Fibroblast of the aortic adventitia (primary cell): ENCODE results near the gene KISS1. TPM values are rescaled to one million over a fixed set of nuclear protein-coding genes. Genes with fewer than 3 reads are reported as not detected.

Experiments used
- DNase-seq: peaks from one replicate; pipeline ENCODE4 v3.0.0-alpha.2; 2010; ENCODE audit warnings: low read depth
- H3K4me3 ChIP-seq: 2 replicates; pipeline ENCODE4 v1.5.1; 2011; ENCODE audit warnings: low read depth, mild to moderate bottlenecking, control low read depth, low read length, moderate library complexity
- total RNA-seq: library from RNA; depleted of rRNA; stranded (reverse); fragments of >200 nt; gene quantifications from 2 replicates; pipeline ENCODE4 v1.2.3, GENCODE V29; 2012; ENCODE audit warnings: low replicate concordance
- TF ChIP-seq, protein P1 (sequence below): IDR thresholded peaks from 2 replicates; pipeline ENCODE4 v1.5.1; 2011; ENCODE audit warnings: mild to moderate bottlenecking, low read length, control low read depth, inconsistent platforms; ENCODE audit not compliant: insufficient read depth

Gene KISS1
- total RNA-seq, 1 donor = not detected

DNA sequence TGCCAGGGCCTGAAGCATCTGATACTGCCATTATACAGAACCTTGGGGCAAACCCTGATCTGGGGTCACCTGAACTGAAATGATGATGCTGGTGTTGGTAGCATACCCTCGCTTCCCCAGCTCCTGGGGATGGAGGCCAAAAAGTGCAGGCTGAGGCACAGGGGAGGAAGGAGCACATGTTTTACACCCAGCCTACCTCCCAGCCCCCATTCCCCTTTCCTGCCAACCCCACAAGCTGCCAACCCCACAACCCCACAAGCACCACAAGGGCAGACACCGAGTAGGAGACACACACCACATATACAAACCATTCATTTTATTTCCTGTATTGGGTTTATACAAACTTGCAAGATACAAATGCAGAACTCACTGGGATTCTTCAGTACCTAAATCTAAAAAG lies 22.3 kb upstream of the KISS1 start:
- TF ChIP-seq, protein P1, sequence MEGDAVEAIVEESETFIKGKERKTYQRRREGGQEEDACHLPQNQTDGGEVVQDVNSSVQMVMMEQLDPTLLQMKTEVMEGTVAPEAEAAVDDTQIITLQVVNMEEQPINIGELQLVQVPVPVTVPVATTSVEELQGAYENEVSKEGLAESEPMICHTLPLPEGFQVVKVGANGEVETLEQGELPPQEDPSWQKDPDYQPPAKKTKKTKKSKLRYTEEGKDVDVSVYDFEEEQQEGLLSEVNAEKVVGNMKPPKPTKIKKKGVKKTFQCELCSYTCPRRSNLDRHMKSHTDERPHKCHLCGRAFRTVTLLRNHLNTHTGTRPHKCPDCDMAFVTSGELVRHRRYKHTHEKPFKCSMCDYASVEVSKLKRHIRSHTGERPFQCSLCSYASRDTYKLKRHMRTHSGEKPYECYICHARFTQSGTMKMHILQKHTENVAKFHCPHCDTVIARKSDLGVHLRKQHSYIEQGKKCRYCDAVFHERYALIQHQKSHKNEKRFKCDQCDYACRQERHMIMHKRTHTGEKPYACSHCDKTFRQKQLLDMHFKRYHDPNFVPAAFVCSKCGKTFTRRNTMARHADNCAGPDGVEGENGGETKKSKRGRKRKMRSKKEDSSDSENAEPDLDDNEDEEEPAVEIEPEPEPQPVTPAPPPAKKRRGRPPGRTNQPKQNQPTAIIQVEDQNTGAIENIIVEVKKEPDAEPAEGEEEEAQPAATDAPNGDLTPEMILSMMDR = no peak
- no peak overlapping the region for H3K4me3 ChIP-seq
- DNase-seq = no peak

- TF ChIP-seq, protein P1 = no peak
- no peak for DNase-seq
- no peak overlapping the region for H3K4me3 ChIP-seq
Observed at GRCh38 chr1:204217648-204218000, 21.3 kb upstream of the KISS1 start.

DNA sequence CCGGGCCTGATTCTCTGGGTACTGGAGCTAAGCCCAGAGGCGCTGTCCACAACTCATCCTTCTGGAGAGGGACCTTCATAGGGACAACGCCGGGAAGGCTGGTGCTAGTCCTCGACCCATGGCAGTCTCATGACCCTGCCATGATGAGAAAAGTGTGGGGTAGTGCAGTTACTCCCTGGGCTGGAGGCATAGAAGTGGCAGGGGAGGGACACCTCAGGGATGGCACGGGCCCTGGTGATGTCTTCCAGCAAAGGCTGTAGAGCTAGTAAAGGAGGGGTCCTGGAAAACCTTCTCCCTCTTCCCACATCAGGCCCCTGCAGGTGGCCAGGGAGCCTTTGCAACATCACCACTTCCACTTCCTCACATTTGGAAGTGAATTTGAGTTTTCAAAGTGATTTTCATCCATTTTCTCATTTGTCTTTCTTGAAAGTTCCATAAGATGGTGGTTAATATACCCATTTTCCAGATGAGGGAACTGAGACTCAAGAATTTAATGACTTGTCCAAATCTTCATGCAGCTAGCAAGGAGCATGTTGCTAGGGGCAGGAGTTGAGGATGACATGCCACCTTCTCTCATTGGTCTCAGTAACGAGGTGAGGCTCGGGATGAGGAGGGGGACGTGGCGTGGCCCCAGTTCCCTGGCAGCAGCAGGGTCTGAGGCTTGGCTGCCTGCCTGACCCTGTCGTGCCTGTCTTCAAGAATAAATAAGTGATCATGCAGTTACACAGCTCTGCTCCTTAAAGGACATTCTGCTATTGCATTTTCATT lies 20.8 kb upstream of the KISS1 start:
- DNase-seq = no peak
- H3K4me3 ChIP-seq = no peak overlapping the region
- TF ChIP-seq, protein P1 = no peak

DNA sequence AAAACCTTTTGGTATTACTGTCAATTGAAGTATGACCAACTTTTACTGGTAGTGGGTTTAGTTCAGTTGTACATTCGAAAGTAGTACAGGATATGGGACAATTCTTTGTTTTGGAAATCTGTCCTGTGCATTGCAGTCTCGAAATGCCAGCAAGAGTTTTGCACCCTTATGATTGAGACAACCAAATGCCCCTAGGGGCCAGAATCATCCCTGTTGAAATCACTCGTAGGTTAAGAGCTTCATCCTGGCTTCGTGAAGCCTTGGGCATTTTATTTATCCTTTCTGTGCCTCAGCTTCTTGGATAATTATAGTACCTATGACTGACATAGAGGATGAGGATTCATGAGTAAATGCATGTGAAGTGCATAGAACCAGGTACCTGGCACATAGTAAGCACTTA lies 19.9 kb upstream of the KISS1 start:
- H3K4me3 ChIP-seq = no peak overlapping the region
- DNase-seq = no peak
- TF ChIP-seq, protein P1 = no peak

DNA sequence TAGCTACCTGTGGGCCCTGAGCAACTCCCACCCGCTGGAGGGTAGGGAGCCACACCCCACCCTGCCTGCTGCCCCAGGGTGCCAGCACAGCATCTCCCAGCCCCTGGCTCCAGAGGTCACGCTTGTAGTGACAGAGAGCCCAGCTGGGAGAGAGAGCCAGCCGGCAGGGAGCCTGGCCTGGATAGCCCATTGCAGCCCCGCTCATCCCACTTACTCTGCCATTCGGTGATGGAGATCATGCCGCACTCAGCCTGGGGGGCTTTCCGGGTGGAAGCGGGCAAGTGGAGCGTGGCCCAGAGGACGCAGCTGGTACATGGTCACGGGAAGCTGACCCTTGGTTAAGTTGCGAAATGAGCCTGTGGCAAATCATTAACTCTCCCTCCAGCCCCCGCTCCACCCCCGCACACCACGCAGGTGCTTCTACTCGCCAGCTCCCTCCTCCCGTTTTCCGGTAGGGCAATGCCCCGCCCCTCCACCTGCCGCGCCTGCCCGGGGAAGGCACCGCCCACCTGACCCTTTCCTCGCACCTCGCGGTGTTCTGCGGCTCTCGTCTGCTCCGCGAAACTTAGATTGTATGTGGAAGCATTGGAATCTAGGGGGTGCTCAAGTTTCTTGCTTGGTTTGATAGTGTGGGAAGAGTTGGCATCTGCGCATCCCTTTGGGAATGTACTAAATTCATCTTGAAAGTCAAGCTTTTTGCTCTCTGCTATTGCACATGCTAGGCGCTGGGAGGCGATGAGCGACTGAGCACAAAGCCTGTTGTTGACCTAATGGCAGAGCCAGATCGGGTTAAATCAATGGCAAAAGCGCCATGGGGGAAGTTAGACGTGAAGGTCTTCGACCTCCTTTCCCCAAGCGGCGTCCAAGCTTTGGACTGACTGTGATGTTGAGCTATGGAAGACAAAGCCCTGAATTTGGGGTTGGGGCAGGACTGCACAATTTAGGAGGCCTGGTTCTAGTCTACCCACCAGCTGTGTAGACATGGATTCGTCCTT lies 17.7 kb upstream of the KISS1 start, which contains the start of gene GOLT1A:
Gene GOLT1A, minus strand, starts transcription at position 321 of the 995 bp plus-strand sequence. Its CDS starts 82 bp downstream, at position 239.
- TF ChIP-seq, protein P1 = peak; percentile 89
- no peak within 1 kb of the TSS for H3K4me3 ChIP-seq
- peak; percentile 89 for DNase-seq

GRCh38 chr1:204212715-204213114 lies 16.4 kb upstream of the KISS1 start:
- TF ChIP-seq, protein P1 = no peak
- no peak for DNase-seq
- H3K4me3 ChIP-seq = no peak overlapping the region
